ENCODE data around the gene SNTN.

Gene SNTN

DNA sequence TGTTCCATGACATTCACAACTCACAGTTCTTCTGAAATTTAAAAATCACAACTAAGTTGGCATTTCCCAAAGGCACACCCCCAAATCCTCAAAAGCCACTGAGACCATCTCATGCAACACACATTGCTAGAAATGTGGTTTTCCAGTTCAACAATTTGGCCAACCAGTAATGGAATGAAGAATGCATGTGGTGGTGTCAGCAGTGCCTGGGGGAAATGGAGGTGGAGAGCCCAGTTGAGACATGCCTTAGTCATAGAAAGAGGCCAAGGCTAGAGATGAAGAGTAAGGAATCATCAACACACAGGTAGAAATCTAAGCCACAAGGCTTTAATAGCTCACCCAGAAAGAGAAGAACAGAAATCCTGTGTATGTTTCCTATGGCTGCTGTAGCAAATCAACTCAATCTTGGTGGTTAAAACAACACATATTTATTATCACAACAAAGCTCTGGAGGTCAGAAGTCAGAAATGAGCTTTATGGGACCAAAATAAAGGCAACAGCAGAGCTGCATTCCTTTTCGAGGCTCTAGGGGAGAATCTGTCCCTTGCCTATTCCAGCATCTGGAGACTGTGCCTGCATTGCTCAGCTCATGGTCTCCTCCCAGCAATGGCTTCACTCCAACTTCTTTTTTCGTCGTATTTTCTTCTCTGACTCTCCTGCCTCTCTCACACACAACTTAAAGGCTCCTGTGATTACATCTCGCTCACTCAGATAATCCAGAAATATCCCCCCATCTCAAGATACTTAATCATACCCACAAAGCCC, 54.0 kb downstream of the SNTN start:
- Mint-ChIP-seq H3K4me1 (ENCODE audit: low read depth) (no peaks in the 10 kb centered on the region), H3K4me3 (no peak overlapping the region), H3K27me3 (peaks cover under 1% of the 10 kb centered on the region), H3K36me3 (ENCODE audit: low read depth) (no peaks in the 10 kb centered on the region), H3K27ac (no peak overlapping the region), H3K9me3 (no peaks in the 10 kb centered on the region)

DNA sequence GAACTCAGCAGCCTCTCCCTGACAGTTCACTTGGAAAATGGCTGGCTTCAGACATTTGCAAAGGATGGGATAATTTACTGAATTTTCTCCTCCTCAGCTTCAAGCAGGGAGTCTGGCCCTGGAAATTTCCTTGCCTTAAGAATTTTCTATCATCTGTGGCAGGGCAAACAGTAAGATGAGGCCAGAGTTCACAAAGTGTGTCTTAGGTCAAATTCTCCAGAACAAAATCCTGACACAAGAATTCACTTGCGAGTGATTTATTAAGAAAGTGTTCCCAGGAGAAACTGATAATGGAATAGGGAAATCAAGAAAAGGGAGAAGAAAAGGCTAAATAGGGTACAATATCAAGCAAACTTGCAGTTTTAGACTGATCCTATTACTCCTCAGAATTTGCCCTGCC, 55.3 kb downstream of the SNTN start:
- no peaks in the 10 kb centered on the region for H3K36me3 Mint-ChIP-seq (ENCODE audit: low read depth)
- peaks cover 3% of the 10 kb centered on the region for H3K27me3 Mint-ChIP-seq
- no peak overlapping the region for H3K4me3 Mint-ChIP-seq
- H3K4me1 Mint-ChIP-seq (ENCODE audit: low read depth): no peaks in the 10 kb centered on the region
- no peaks in the 10 kb centered on the region for H3K9me3 Mint-ChIP-seq
- no peak overlapping the region for H3K27ac Mint-ChIP-seq

DNA sequence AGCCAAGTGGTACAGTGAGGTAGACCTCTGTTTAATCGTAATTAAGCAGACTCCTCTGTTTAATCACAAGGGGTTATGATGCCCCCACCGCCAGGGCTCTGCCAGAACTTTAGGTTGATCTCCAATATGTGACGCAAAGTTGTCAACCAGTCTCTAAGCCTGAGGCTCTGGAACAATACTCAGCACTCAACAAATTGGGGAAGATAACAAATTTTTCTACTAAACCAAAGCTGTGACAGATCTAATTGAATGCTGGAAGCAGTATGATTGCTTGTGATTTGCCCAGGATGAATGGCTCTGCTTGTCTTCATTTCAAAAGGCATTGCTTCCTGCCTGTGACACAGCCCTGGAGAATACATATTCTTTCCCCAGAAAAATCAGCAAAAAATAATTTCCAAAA, 57.1 kb downstream of the SNTN start:
- Mint-ChIP-seq H3K4me3 (no peak overlapping the region), H3K4me1 (ENCODE audit: low read depth) (no peaks in the 10 kb centered on the region), H3K27ac (no peak overlapping the region), H3K9me3 (no peaks in the 10 kb centered on the region), H3K36me3 (ENCODE audit: low read depth) (no peaks in the 10 kb centered on the region), H3K27me3 (peaks cover 3% of the 10 kb centered on the region)

Measured in stimulated activated naive CD8-positive, alpha-beta T cell treated with anti-CD3 and anti-CD28 coated beads, Interleukin-15, Interleukin-2, amounts not matched to agents 100 ng/mL and 50 ng/mL, for 24 hours (primary cell).